Endothelial cell of umbilical vein (primary cell): ENCODE results near the gene NOD2.

Source experiments
- MAX ChIP-seq: IDR thresholded peaks from 2 replicates; pipeline ENCODE4 v1.6.1; 2011; ENCODE audit not compliant: insufficient read depth, insufficient read length
- POLR2AphosphoS5 ChIP-seq: IDR thresholded peaks from 2 replicates; pipeline ENCODE4 v1.6.1; 2012; ENCODE audit warnings: low read depth, mild to moderate bottlenecking, control low read depth, low read length, moderate library complexity; ENCODE audit not compliant: insufficient read depth

GRCh38 chr16:50679266-50679665, 14.1 kb upstream of the NOD2 start:
- TF ChIP-seq POLR2AphosphoS5 (no peak), MAX (no peak)
